Activated CD8-positive, alpha-beta memory T cell treated with anti-CD3 and anti-CD28 coated beads for 36 hours (primary cell): ENCODE data around the gene CAST. TPM values are rescaled to one million over a fixed set of nuclear protein-coding genes. Genes with fewer than 3 reads are reported as not detected.
"Not testable (repeated sequence)": the region's sequence is repeated elsewhere in the genome, so short reads cannot be mapped to it uniquely, and the experiment has no call there.

Experiments used
- CTCF ChIA-PET: fragments of 350-600 bp; sonication (Branson Sonifier 250); formaldehyde crosslinking; loops from one replicate; lab custom pipeline; 2021; ENCODE audit warnings: antibody characterized with exemption; lab: Charles Lee
- POLR2A ChIA-PET: fragments of 350-600 bp; sonication (Branson Sonifier 250); formaldehyde crosslinking; loops from one replicate; lab custom pipeline; 2021; ENCODE audit warnings: antibody characterized with exemption; lab: Charles Lee
- total RNA-seq, 2 experiments: library from RNA; stranded (reverse); gene quantifications; one replicate each; pipeline ENCODE4 v1.2.3, GENCODE V29; 2021

Gene CAST
- total RNA-seq, 2 experiments from 2014 or later: 131 to 133 TPM

- POLR2A ChIA-PET: no interaction called here
Measured at GRCh38 chr5:96726802-96727201, 64.6 kb downstream of the CAST start.

GRCh38 chr5:96729156-96729555, 67.0 kb downstream of the CAST start:
- CTCF ChIA-PET: interaction anchor here (0.6 to 1.1 kb wide), 2 partner anchors 25 to 430 kb away, joined by 3 read pairs; no protein-coding TSS in a partner anchor
- POLR2A ChIA-PET: no interaction called here

More at GRCh38 chr5:96726802-96727201, 64.6 kb downstream of the CAST start:
- CTCF ChIA-PET: no interaction called here

- ChIA-PET CTCF (no interaction called here), POLR2A (no interaction called here)
Measured at GRCh38 chr5:96730586-96730985, 68.4 kb downstream of the CAST start.

- POLR2A ChIA-PET: no interaction called here
Measured at GRCh38 chr5:96733771-96734500, 71.8 kb downstream of the CAST start.

GRCh38 chr5:96734871-96735325, 72.7 kb downstream of the CAST start:
- CTCF ChIA-PET: interaction anchor here (1.2 kb wide), 1 partner anchor 10 kb away, joined by 3 read pairs; no protein-coding TSS in a partner anchor
- POLR2A ChIA-PET: no interaction called here

More at GRCh38 chr5:96733771-96734500, 71.8 kb downstream of the CAST start:
- CTCF ChIA-PET: interaction anchor here (1.2 kb wide), 1 partner anchor 11 kb away, joined by 3 read pairs; no protein-coding TSS in a partner anchor

- CTCF ChIA-PET: no interaction called here
- POLR2A ChIA-PET: no interaction called here
Measured at GRCh38 chr5:96736937-96737336, 74.8 kb downstream of the CAST start.

- POLR2A ChIA-PET: no interaction called here
- CTCF ChIA-PET: no interaction called here
Measured at GRCh38 chr5:96741106-96741505, 78.9 kb downstream of the CAST start.

- ChIA-PET POLR2A (no interaction called here), CTCF (no interaction called here)
Measured at GRCh38 chr5:96741891-96742309, 79.7 kb downstream of the CAST start.

GRCh38 chr5:96742538-96742937, 80.4 kb downstream of the CAST start:
- ChIA-PET POLR2A (no interaction called here), CTCF (interaction anchor here (1.2 kb wide), 1 partner anchor 128 kb away, joined by 3 read pairs; no protein-coding TSS in a partner anchor)

- ChIA-PET POLR2A (no interaction called here), CTCF (interaction anchor here (1.2 kb wide), 1 partner anchor 129 kb away, joined by 3 read pairs; no protein-coding TSS in a partner anchor)
Measured at GRCh38 chr5:96743065-96743768, 81.0 kb downstream of the CAST start.

GRCh38 chr5:96743805-96744204, 81.6 kb downstream of the CAST start:
- POLR2A ChIA-PET: no interaction called here
- CTCF ChIA-PET: interaction anchor here (1.2 kb wide), 1 partner anchor 130 kb away, joined by 3 read pairs; no protein-coding TSS in a partner anchor

GRCh38 chr5:96744218-96744617, 82.0 kb downstream of the CAST start:
- POLR2A ChIA-PET: not testable (repeated sequence)
- CTCF ChIA-PET: interaction anchor here (1.1 kb wide), 1 partner anchor 10 kb away, joined by 3 read pairs; no protein-coding TSS in a partner anchor

GRCh38 chr5:96745025-96745424, 82.8 kb downstream of the CAST start:
- CTCF ChIA-PET: interaction anchor here (1.1 kb wide), 1 partner anchor 11 kb away, joined by 3 read pairs; no protein-coding TSS in a partner anchor

GRCh38 chr5:96745844-96746531, 83.8 kb downstream of the CAST start:
- CTCF ChIA-PET: no interaction called here
- POLR2A ChIA-PET: interaction anchor here (0.6 kb wide), 1 partner anchor 334 kb away, joined by 3 read pairs; no protein-coding TSS in a partner anchor

More at GRCh38 chr5:96745025-96745424, 82.8 kb downstream of the CAST start:
- POLR2A ChIA-PET: no interaction called here

GRCh38 chr5:96747720-96748119, 85.5 kb downstream of the CAST start:
- POLR2A ChIA-PET: no interaction called here
- CTCF ChIA-PET: no interaction called here

- CTCF ChIA-PET: no interaction called here
- POLR2A ChIA-PET: interaction anchor here (0.6 kb wide), 1 partner anchor 156 kb away, joined by 3 read pairs; no protein-coding TSS in a partner anchor
Measured at GRCh38 chr5:96750110-96750822, 88.1 kb downstream of the CAST start.

- ChIA-PET CTCF (interaction anchor here (0.6 to 1.9 kb wide), 8 partner anchors 11 to 402 kb away, joined by 3 to 6 read pairs (median 4); no protein-coding TSS in a partner anchor), POLR2A (interaction anchor here (1.0 kb wide), 1 partner anchor 137 kb away, joined by 3 read pairs; no protein-coding TSS in a partner anchor)
Measured at GRCh38 chr5:96751203-96752169, 89.3 kb downstream of the CAST start.
